Measurements from ENCODE around the gene SLIT3. TPM values are rescaled to one million over a fixed set of nuclear protein-coding genes. Genes with fewer than 3 reads are reported as not detected.

The SLIT3 gene
- total RNA-seq, 1 experiment from 2014 or later: 0.92 TPM

- Mint-ChIP-seq H3K4me1 (peaks cover 7 to 11% of the 10 kb centered on the region in 2 experiments; a peak in 3 of 4 replicates), H3K27me3 (ENCODE audit: low read depth) (no peaks in the 10 kb centered on the region; the same call in 1 of the 2 replicates), H3K4me3 (no peak overlapping the region), H3K36me3 (ENCODE audit: insufficient read depth in 1 of 3, low read depth in 3 of 3) (peaks cover 3 to 5% (median 3%) of the 10 kb centered on the region in 3 experiments), H3K27ac (no peak overlapping the region), H3K9me3 (peaks cover 6% of the 10 kb centered on the region in 2 experiments)
- H3T11ph ChIP-seq (ENCODE audit: low read length): no peak overlapping the region
- H3K4ac ChIP-seq (ENCODE audit: low read depth, low read length): no peak overlapping the region
- no peaks in the 10 kb centered on the region for H3K9me3 ChIP-seq (ENCODE audit: control insufficient read depth, low read depth, low read length)
- H2AFZ ChIP-seq (ENCODE audit: low read length): no peak overlapping the region
- no peak overlapping the region for H3K9ac ChIP-seq (ENCODE audit: extremely low read depth, insufficient read length, low read length)
- no peak overlapping the region for H2BK15ac ChIP-seq (ENCODE audit: low read depth, low read length)
- no peak overlapping the region for H3K23ac ChIP-seq (ENCODE audit: insufficient read length, low read depth, low read length)
- no peak overlapping the region for H3K56ac ChIP-seq (ENCODE audit: insufficient read length, low read depth, low read length)
- no peak overlapping the region for H3K14ac ChIP-seq (ENCODE audit: insufficient read depth, low read length)
- H4K5ac ChIP-seq (ENCODE audit: insufficient read length, low read depth, low read length): no peak overlapping the region
- no peak overlapping the region for H2BK20ac ChIP-seq (ENCODE audit: low read depth, low read length, poor library complexity, severe bottlenecking)
- H2AK5ac ChIP-seq (ENCODE audit: insufficient read length, low read length): no peak overlapping the region
- TF ChIP-seq CTCF (conservative IDR thresholded peaks at IDR 0.05): no peak
- no CpG with 5 or more reads among the region's 2 CpGs for WGBS (ENCODE audit: extremely low coverage, insufficient read length, low lambda C conversion rate)
- no peaks in the 10 kb centered on the region for H3K27me3 ChIP-seq (ENCODE audit: insufficient read depth, low read length)
- no peak overlapping the region for H3K4me2 ChIP-seq (ENCODE audit: insufficient read depth, insufficient read length, low read length)
- DNase-seq: no peak
- no peaks in the 10 kb centered on the region for H3K23me2 ChIP-seq (ENCODE audit: insufficient read length, low read depth, low read length, poor library complexity, severe bottlenecking)
- H3K27ac ChIP-seq (ENCODE audit: insufficient read length, low read depth, low read length): no peak overlapping the region
- no peak overlapping the region for H4K91ac ChIP-seq (ENCODE audit: insufficient read length, low read depth, low read length)
- no peaks in the 10 kb centered on the region for H4K20me1 ChIP-seq (ENCODE audit: control insufficient read depth, insufficient read depth, insufficient read length)
- no peak overlapping the region for H2BK5ac ChIP-seq (ENCODE audit: insufficient read length, low read length)
- H3K4me1 ChIP-seq (ENCODE audit: insufficient read depth, low read length): no peaks in the 10 kb centered on the region
- no peak overlapping the region for H4K8ac ChIP-seq (replicated peaks; ENCODE audit: insufficient read length, low read depth, low read length)
- no peak overlapping the region for H2BK120ac ChIP-seq (ENCODE audit: low read depth, low read length, poor library complexity, severe bottlenecking)
- no peak overlapping the region for H3K18ac ChIP-seq (ENCODE audit: insufficient read length, low read depth, low read length)
- no peak overlapping the region for H2BK12ac ChIP-seq (ENCODE audit: insufficient read length, low read depth, low read length)
- H3K79me2 ChIP-seq (ENCODE audit: insufficient read depth, low read length): no peaks in the 10 kb centered on the region; the same call in 1 of the 2 replicates
- no peaks in the 10 kb centered on the region for H3K79me1 ChIP-seq (ENCODE audit: insufficient read depth, low read depth, low read length, poor library complexity, severe bottlenecking)
Measured at GRCh38 chr5:168649306-168649705, 651.6 kb downstream of the SLIT3 start.
